Measurements from ENCODE around the gene USP12. TPM values are rescaled to one million over a fixed set of nuclear protein-coding genes. Genes with fewer than 3 reads are reported as not detected.

USP12 gene
- total RNA-seq, 1 donor from 2014 or later: 19.7 TPM

GRCh38 chr13:27128825-27129627 is 42.6 kb downstream of the USP12 start:
- peaks cover 3% of the 10 kb centered on the region for H4K20me1 ChIP-seq (ENCODE audit: low read depth)
- no peak for DNase-seq (ENCODE audit: low spot score)
- H3K79me2 ChIP-seq (ENCODE audit: low read depth): peaks cover 100% of the 10 kb centered on the region
- Mint-ChIP-seq H3K9me3 (peaks cover 66% of the 10 kb centered on the region), H3K27ac (no peak overlapping the region), H3K36me3 (peaks cover 60% of the 10 kb centered on the region), H3K27me3 (ENCODE audit: insufficient read depth, low read depth) (no peaks in the 10 kb centered on the region), H3K4me3 (no peak overlapping the region), H3K4me1 (no peaks in the 10 kb centered on the region)
- no peak overlapping the region for H3K4me3 ChIP-seq
- H2AFZ ChIP-seq (replicated peaks): no peak overlapping the region
- H3K36me3 ChIP-seq: peaks cover 8% of the 10 kb centered on the region
- no peak overlapping the region for H3K27ac ChIP-seq
- H3F3A ChIP-seq (ENCODE audit: low read depth): no peaks in the 10 kb centered on the region
- H3K9me3 ChIP-seq (ENCODE audit: low read depth): no peaks in the 10 kb centered on the region
- H3K4me1 ChIP-seq: no peaks in the 10 kb centered on the region
- H3K9ac ChIP-seq: no peak overlapping the region
- TF ChIP-seq EZH2phosphoT487 (IDR thresholded peaks at IDR 0.05) (no peak), EZH2 (IDR thresholded peaks at IDR 0.05) (no peak), CTCF (IDR thresholded peaks at IDR 0.05) (no peak)
- H3K4me2 ChIP-seq: no peak overlapping the region
- H3K27me3 ChIP-seq: no peaks in the 10 kb centered on the region

GRCh38 chr13:27126859-27127258 is 44.8 kb downstream of the USP12 start:
- Histone ChIP-seq H3K4me2 (no peak overlapping the region), H2AFZ (replicated peaks) (no peak overlapping the region), H3K36me3 (peaks cover 13% of the 10 kb centered on the region), H3K4me1 (no peaks in the 10 kb centered on the region), H3K4me3 (no peak overlapping the region), H3K9ac (no peak overlapping the region), H3K79me2 (ENCODE audit: low read depth) (peaks cover 100% of the 10 kb centered on the region), H3F3A (ENCODE audit: low read depth) (no peaks in the 10 kb centered on the region), H4K20me1 (ENCODE audit: low read depth) (no peaks in the 10 kb centered on the region), H3K27me3 (no peaks in the 10 kb centered on the region), H3K9me3 (ENCODE audit: low read depth) (no peaks in the 10 kb centered on the region), H3K27ac (no peak overlapping the region)
- H3K9me3 Mint-ChIP-seq: peaks cover 73% of the 10 kb centered on the region
- TF ChIP-seq EZH2phosphoT487 (IDR thresholded peaks at IDR 0.05) (no peak), EZH2 (IDR thresholded peaks at IDR 0.05) (no peak), CTCF (IDR thresholded peaks at IDR 0.05) (no peak)
- no peak for DNase-seq (ENCODE audit: low spot score)
- no peak overlapping the region for H3K27ac Mint-ChIP-seq
- H3K4me3 Mint-ChIP-seq: no peak overlapping the region
- H3K4me1 Mint-ChIP-seq: no peaks in the 10 kb centered on the region
- peaks cover 62% of the 10 kb centered on the region for H3K36me3 Mint-ChIP-seq
- H3K27me3 Mint-ChIP-seq (ENCODE audit: insufficient read depth, low read depth): no peaks in the 10 kb centered on the region

DNA sequence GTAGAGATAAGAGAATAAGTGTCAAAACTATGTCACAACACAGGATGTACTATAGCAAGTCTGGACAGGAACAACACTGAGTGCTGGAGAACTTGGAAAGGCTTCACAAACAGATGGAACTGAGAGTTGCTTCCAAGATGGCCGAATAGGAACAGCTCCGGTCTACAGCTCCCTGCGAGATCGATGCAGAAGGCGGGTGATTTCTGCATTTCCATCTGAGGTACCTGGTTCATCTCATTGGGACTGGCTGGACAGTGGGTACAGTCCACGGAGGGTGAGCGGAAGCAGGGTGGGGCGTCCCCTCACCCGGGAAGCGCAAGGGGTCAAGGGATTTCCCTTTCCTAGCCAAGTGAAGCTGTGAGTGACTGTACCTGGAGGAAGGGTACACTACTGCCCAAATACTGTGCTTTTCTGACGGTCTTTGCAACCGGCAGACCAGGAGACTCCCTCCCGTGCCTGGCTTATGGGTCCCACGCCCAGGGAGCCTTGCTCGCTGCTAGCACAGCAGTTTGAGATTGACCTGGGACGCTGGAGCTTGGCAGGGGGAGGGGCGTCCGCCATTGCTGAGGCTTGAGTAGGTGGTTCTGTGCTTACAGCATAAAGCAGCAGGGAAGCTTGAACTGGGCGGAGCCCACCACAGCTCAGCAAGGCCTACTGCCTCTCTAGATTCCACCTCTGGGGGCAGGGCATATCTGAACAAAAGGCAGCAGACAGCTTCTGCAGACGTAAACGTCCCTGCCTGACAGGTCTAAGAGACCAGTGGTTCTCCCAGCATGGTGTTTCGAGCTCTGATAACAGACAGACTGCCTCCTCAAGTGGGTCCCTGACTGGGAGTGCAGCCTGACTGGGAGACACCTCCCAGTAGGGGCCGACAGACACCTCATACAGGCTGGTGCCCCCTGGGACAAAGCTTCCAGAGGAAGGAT is 46.0 kb downstream of the USP12 start:
- H4K20me1 ChIP-seq (ENCODE audit: low read depth): no peaks in the 10 kb centered on the region
- H3K36me3 ChIP-seq: peaks cover 13% of the 10 kb centered on the region
- Mint-ChIP-seq H3K9me3 (peaks cover 74% of the 10 kb centered on the region), H3K4me3 (no peak overlapping the region), H3K27ac (no peak overlapping the region), H3K4me1 (peaks cover 4% of the 10 kb centered on the region), H3K27me3 (ENCODE audit: insufficient read depth, low read depth) (no peaks in the 10 kb centered on the region), H3K36me3 (peaks cover 60% of the 10 kb centered on the region)
- DNase-seq (ENCODE audit: low spot score): no peak
- H3K4me3 ChIP-seq: no peak overlapping the region
- no peak overlapping the region for H2AFZ ChIP-seq (replicated peaks)
- no peak overlapping the region for H3K9ac ChIP-seq
- H3K9me3 ChIP-seq (ENCODE audit: low read depth): no peaks in the 10 kb centered on the region
- H3K4me1 ChIP-seq: peaks cover 7% of the 10 kb centered on the region
- no peaks in the 10 kb centered on the region for H3F3A ChIP-seq (ENCODE audit: low read depth)
- H3K27me3 ChIP-seq: no peaks in the 10 kb centered on the region
- no peak overlapping the region for H3K4me2 ChIP-seq
- H3K79me2 ChIP-seq (ENCODE audit: low read depth): peaks cover 100% of the 10 kb centered on the region
- TF ChIP-seq EZH2 (IDR thresholded peaks at IDR 0.05): no peak
- no peak overlapping the region for H3K27ac ChIP-seq
